HCT116 (cell line): Measurements from ENCODE around the gene NDE1.

Experiments used
- CBX3 ChIP-seq: IDR thresholded peaks from 2 replicates; pipeline ENCODE4 v1.6.1; 2012; ENCODE audit warnings: low read depth
- EZH2 ChIP-seq: fragments of 200-600 bp; sonication (generic); IDR thresholded peaks from 2 replicates; pipeline ENCODE4 v1.6.1; 2017; ENCODE audit warnings: antibody characterized with exemption, mixed run types
- EZH2phosphoT487 ChIP-seq: fragments of 200-600 bp; IDR thresholded peaks from 2 replicates; pipeline ENCODE4 v1.6.1; 2018; ENCODE audit warnings: antibody characterized with exemption, borderline replicate concordance
- FOSL1 ChIP-seq: IDR thresholded peaks from 2 replicates; pipeline ENCODE4 v1.6.1; 2012; ENCODE audit warnings: low read depth
- POLR2A ChIP-seq: IDR thresholded peaks from 2 replicates; pipeline ENCODE4 v1.7.0; 2011; ENCODE audit warnings: borderline replicate concordance; ENCODE audit not compliant: insufficient read depth, insufficient read length; ENCODE audit errors: extremely low read depth
- RAD21 ChIP-seq: IDR thresholded peaks from 2 replicates; pipeline ENCODE4 v1.6.1; 2012; ENCODE audit warnings: low read depth, mild to moderate bottlenecking
- TCF7L2 ChIP-seq: IDR thresholded peaks from 2 replicates; pipeline ENCODE4 v1.7.0; 2011; ENCODE audit warnings: borderline replicate concordance, inconsistent platforms; ENCODE audit not compliant: insufficient read depth, insufficient read length; ENCODE audit errors: extremely low read depth
- ZBTB33 ChIP-seq: IDR thresholded peaks from 2 replicates; pipeline ENCODE4 v1.6.1; 2011; ENCODE audit warnings: mild to moderate bottlenecking, low read length, moderate library complexity; ENCODE audit not compliant: insufficient replicate concordance; ENCODE audit errors: extremely low read depth
- TF ChIP-seq, protein P1 (sequence below), 3 experiments: fragments of 200-600 bp in 1 of 3; sonication (generic) in 1 of 3; IDR thresholded peaks in 2 of 3; conservative IDR thresholded peaks in 1 of 3; 2 replicates each; pipeline ENCODE4 v1.5.1; 2012 to 2017; ENCODE audit warnings: low read depth in 2 of 3, low read length in 2 of 3, antibody characterized with exemption in 1 of 3, borderline replicate concordance in 1 of 3, control low read depth in 1 of 3, mild to moderate bottlenecking in 1 of 3, mixed read lengths in 1 of 3, mixed run types in 1 of 3, moderate library complexity in 1 of 3; ENCODE audit not compliant: insufficient read depth in 1 of 3
- TF ChIP-seq, protein P2 (sequence below): IDR thresholded peaks from 2 replicates; pipeline ENCODE4 v1.6.1; 2012; ENCODE audit warnings: low read depth
- TF ChIP-seq, protein P3 (sequence below): IDR thresholded peaks from 2 replicates; pipeline ENCODE4 v1.6.1; 2012

DNA sequence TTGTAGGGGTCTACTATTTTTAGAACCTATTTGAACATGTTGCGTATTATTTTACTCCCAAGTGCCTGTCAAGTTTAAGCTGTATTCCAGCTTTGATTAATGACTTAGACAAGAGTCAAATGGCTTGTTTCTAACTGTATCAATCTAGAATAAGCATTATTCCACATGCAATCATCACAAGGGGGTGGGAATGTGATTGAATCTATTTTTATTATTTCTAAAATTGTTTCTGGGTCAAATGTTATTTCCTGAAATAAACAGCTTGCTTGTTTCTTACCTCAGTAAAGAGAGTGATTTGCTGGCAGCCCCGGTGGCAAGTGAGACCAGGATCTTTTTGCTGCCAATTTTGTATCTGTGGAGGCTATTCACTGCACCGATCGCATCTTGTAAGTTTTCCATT, 28.6 kb upstream of the NDE1 start:
- TF ChIP-seq, protein P1, sequence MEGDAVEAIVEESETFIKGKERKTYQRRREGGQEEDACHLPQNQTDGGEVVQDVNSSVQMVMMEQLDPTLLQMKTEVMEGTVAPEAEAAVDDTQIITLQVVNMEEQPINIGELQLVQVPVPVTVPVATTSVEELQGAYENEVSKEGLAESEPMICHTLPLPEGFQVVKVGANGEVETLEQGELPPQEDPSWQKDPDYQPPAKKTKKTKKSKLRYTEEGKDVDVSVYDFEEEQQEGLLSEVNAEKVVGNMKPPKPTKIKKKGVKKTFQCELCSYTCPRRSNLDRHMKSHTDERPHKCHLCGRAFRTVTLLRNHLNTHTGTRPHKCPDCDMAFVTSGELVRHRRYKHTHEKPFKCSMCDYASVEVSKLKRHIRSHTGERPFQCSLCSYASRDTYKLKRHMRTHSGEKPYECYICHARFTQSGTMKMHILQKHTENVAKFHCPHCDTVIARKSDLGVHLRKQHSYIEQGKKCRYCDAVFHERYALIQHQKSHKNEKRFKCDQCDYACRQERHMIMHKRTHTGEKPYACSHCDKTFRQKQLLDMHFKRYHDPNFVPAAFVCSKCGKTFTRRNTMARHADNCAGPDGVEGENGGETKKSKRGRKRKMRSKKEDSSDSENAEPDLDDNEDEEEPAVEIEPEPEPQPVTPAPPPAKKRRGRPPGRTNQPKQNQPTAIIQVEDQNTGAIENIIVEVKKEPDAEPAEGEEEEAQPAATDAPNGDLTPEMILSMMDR (IDR thresholded peaks at IDR 0.05 in 2 of 3, conservative IDR thresholded peaks at IDR 0.05 in 1 of 3; ENCODE audit: borderline replicate concordance in 1 of 3, insufficient read depth in 1 of 3, low read depth in 2 of 3, low read length in 2 of 3), result no peak
- TF ChIP-seq FOSL1 (no peak), ZBTB33 (no peak), POLR2A (no peak), EZH2phosphoT487 (no peak), CBX3 (no peak), EZH2 (no peak), RAD21 (no peak), TCF7L2 (no peak)
- TF ChIP-seq, protein P2, sequence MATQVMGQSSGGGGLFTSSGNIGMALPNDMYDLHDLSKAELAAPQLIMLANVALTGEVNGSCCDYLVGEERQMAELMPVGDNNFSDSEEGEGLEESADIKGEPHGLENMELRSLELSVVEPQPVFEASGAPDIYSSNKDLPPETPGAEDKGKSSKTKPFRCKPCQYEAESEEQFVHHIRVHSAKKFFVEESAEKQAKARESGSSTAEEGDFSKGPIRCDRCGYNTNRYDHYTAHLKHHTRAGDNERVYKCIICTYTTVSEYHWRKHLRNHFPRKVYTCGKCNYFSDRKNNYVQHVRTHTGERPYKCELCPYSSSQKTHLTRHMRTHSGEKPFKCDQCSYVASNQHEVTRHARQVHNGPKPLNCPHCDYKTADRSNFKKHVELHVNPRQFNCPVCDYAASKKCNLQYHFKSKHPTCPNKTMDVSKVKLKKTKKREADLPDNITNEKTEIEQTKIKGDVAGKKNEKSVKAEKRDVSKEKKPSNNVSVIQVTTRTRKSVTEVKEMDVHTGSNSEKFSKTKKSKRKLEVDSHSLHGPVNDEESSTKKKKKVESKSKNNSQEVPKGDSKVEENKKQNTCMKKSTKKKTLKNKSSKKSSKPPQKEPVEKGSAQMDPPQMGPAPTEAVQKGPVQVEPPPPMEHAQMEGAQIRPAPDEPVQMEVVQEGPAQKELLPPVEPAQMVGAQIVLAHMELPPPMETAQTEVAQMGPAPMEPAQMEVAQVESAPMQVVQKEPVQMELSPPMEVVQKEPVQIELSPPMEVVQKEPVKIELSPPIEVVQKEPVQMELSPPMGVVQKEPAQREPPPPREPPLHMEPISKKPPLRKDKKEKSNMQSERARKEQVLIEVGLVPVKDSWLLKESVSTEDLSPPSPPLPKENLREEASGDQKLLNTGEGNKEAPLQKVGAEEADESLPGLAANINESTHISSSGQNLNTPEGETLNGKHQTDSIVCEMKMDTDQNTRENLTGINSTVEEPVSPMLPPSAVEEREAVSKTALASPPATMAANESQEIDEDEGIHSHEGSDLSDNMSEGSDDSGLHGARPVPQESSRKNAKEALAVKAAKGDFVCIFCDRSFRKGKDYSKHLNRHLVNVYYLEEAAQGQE, result no peak
- TF ChIP-seq, protein P3, sequence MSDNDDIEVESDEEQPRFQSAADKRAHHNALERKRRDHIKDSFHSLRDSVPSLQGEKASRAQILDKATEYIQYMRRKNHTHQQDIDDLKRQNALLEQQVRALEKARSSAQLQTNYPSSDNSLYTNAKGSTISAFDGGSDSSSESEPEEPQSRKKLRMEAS, result no peak
